RWPE2 (cell line): Measurements from ENCODE around the gene EYA2.

ENCODE experiments used
- ATAC-seq: fragments of 200-7000 bp; cut with Tn5 transposase; 3 replicates; pipeline ENCODE4 v1.9.1; 2021; ENCODE audit warnings: low read depth
- DNase-seq: peaks from one replicate; pipeline ENCODE4 v3.0.0-alpha.2; 2020; ENCODE audit warnings: low spot score
- H3K27ac ChIP-seq: fragments of 450-650 bp; 2 replicates; pipeline ENCODE4 v1.5.1; 2017; ENCODE audit warnings: mild to moderate bottlenecking; ENCODE audit not compliant: poor library complexity, severe bottlenecking
- H3K27me3 ChIP-seq: fragments of 250-450 bp; sonication (Bioruptor Pico); 2 replicates; pipeline ENCODE4 v1.5.1; 2021; ENCODE audit warnings: mild to moderate bottlenecking, moderate library complexity; ENCODE audit not compliant: insufficient read depth, poor library complexity, severe bottlenecking
- H3K36me3 ChIP-seq: fragments of 250-450 bp; sonication (Bioruptor Pico); 2 replicates; pipeline ENCODE4 v1.5.1; 2020; ENCODE audit warnings: low read depth, mild to moderate bottlenecking, moderate library complexity
- H3K4me1 ChIP-seq: fragments of 250-450 bp; sonication (Bioruptor Pico); 2 replicates; pipeline ENCODE4 v1.5.1; 2021; ENCODE audit warnings: mild to moderate bottlenecking, moderate library complexity; ENCODE audit not compliant: insufficient read depth, poor library complexity, severe bottlenecking
- H3K4me3 ChIP-seq: fragments of 250-450 bp; sonication (Bioruptor Pico); 2 replicates; pipeline ENCODE4 v1.5.1; 2021; ENCODE audit warnings: mild to moderate bottlenecking, moderate library complexity; ENCODE audit not compliant: severe bottlenecking
- H3K9me3 ChIP-seq: fragments of 250-450 bp; sonication (Bioruptor Pico); 2 replicates; pipeline ENCODE4 v1.5.1; 2021; ENCODE audit warnings: mild to moderate bottlenecking, moderate library complexity; ENCODE audit not compliant: severe bottlenecking
- TF ChIP-seq, protein P1 (sequence below): fragments of 450-650 bp; IDR thresholded peaks from one replicate; pipeline ENCODE4 v1.5.1; 2017; ENCODE audit warnings: mild to moderate bottlenecking, moderate library complexity; ENCODE audit not compliant: poor library complexity, severe bottlenecking

The EYA2 gene

DNA sequence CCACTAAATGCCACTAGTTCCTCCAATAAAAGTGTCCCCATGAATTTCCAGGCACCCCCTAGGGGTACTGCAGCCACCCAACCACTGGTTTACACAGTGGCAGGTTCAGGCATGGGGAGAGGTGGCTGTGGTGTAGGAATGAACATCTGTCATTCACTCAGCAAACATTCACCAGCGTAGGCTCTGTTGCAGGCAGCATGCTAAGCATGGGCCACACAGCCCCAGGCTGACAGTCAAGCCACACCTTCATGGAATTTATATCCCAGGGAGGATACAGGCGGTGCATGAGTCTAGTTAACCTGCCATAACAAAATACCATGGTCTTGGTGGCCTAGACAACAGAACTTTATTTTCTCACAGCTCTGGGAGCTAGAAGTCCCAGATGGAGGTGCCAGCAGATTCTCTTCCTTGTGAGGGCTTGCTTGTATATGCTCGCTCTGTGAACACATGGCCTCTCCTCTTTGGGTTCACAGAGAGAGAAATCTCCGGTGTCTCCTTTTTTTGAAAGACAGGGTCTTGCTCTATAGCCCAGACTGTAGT is 135.7 kb downstream of the EYA2 start:
- ATAC-seq: peak; percentile 17; the same call in 1 of the 3 replicates
- no peak for DNase-seq
- no peak overlapping the region for H3K27ac ChIP-seq

DNA sequence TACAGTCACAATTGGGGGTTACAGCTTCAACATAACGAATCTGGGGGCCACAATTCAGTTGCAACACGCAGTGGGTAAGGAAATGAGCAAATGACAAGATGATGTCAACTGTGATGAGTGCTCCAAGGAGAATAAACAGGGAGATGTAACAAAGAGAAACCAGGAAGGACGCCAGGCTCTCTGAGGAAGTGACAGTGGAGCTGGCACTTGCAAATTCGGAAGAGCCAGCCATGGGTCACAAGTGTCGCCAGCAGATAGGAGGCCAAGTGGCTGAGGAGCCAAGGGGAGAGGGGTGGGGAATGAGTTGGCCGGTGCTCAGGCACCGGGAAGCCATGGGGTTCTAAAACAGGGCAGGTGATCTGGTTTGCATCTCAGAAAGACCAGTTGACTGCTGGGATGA is 136.4 kb downstream of the EYA2 start:
- no peak overlapping the region for H3K27ac ChIP-seq

More for the DNA sequence above, 135.7 kb downstream of the EYA2 start:
- Histone ChIP-seq H3K4me1 (no peaks in the 10 kb centered on the region), H3K4me3 (no peak overlapping the region), H3K9me3 (no peaks in the 10 kb centered on the region), H3K27me3 (no peaks in the 10 kb centered on the region), H3K36me3 (no peaks in the 10 kb centered on the region; the same call in 1 of the 2 replicates)
- TF ChIP-seq, protein P1, sequence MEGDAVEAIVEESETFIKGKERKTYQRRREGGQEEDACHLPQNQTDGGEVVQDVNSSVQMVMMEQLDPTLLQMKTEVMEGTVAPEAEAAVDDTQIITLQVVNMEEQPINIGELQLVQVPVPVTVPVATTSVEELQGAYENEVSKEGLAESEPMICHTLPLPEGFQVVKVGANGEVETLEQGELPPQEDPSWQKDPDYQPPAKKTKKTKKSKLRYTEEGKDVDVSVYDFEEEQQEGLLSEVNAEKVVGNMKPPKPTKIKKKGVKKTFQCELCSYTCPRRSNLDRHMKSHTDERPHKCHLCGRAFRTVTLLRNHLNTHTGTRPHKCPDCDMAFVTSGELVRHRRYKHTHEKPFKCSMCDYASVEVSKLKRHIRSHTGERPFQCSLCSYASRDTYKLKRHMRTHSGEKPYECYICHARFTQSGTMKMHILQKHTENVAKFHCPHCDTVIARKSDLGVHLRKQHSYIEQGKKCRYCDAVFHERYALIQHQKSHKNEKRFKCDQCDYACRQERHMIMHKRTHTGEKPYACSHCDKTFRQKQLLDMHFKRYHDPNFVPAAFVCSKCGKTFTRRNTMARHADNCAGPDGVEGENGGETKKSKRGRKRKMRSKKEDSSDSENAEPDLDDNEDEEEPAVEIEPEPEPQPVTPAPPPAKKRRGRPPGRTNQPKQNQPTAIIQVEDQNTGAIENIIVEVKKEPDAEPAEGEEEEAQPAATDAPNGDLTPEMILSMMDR: no peak

DNA sequence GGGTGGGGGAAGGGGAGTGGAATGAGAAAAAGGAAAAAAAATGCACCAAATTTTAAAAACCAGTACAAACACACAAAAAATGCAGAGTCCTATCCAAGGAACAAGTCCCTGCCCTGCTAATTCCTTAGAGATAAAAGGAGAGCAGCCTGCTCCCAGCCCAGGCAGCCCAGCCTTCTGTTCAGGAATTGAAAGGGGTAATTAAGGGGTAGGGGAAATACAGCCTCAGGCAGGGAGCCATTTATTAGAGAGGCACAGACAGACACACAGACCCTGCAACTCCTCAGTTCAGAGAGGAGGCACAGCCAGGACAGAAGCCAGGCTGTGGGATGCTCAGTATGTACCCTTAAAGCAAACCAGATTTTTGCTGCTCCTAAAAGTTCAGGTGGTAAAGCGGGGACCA is 137.2 kb downstream of the EYA2 start:
- no peak for DNase-seq
- no peak for ATAC-seq

More for the DNA sequence above, 136.4 kb downstream of the EYA2 start:
- Histone ChIP-seq H3K36me3 (no peaks in the 10 kb centered on the region; the same call in 1 of the 2 replicates), H3K27me3 (no peaks in the 10 kb centered on the region), H3K4me1 (no peaks in the 10 kb centered on the region), H3K4me3 (no peak overlapping the region), H3K9me3 (no peaks in the 10 kb centered on the region)
- ATAC-seq (no peak), DNase-seq (no peak)
- TF ChIP-seq, protein P1: no peak

DNA sequence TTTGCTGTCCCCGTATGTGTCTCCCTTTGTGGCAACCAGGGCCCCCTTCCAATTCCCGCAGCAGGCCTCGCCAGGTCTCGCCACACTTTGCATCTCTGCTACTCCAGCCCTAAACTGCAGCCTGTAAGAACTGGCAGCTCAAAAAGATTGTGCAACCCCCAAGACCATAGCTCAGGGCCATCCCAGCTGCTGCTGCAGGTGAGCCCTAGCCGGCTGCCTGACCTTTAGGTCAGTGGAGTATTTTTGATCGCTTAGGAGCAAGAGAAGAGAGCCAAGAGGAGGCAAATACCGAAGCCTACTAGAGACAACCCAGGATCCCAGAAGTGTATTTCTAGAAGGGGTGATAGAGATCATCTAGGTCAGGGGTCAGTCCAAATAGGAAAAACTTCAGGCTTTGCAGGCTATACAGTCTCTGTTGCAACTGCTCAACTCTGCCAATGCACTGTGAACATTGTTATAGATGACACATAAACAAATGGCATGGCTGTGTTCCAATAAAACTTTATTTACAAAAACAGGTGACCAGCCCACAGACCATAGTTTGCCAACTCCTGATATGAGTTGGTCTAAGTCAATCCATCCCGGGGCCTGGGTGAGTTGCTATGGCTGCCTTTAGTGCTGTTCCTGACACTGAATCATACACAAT is 138.4 kb downstream of the EYA2 start:
- Histone ChIP-seq H3K27me3 (no peaks in the 10 kb centered on the region), H3K27ac (no peak overlapping the region), H3K4me3 (no peak overlapping the region), H3K4me1 (no peaks in the 10 kb centered on the region), H3K36me3 (no peaks in the 10 kb centered on the region; the same call in 1 of the 2 replicates), H3K9me3 (no peaks in the 10 kb centered on the region)
- TF ChIP-seq, protein P1: no peak
- ATAC-seq (no peak; the same call in 2 of the 3 replicates), DNase-seq (no peak)

More for the DNA sequence above, 137.2 kb downstream of the EYA2 start:
- Histone ChIP-seq H3K4me3 (no peak overlapping the region), H3K4me1 (no peaks in the 10 kb centered on the region), H3K27me3 (no peaks in the 10 kb centered on the region), H3K36me3 (no peaks in the 10 kb centered on the region; the same call in 1 of the 2 replicates), H3K27ac (no peak overlapping the region), H3K9me3 (no peaks in the 10 kb centered on the region)
- TF ChIP-seq, protein P1: no peak

DNA sequence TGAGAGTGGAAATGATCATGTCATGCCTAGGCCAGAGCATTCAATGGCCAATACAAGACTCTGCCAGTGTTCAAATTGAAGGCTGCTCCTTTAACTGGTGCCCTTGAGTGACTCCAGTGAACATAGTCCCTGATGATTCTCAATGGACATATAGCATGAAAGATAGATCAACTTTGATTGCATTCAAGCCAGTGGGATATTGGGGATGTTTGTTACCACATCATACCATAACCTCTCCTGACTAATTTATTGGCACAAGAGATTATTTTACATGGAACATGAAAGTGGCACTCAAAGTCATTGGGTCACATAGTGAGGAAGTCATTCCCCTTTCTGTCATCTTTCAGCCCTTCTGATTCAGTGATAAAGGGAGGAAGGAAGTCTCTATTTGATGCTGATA is 139.0 kb downstream of the EYA2 start:
- DNase-seq (no peak), ATAC-seq (no peak; the same call in 2 of the 3 replicates)
- Histone ChIP-seq H3K9me3 (no peaks in the 10 kb centered on the region), H3K27ac (no peak overlapping the region), H3K4me3 (no peak overlapping the region), H3K4me1 (no peaks in the 10 kb centered on the region), H3K27me3 (no peaks in the 10 kb centered on the region), H3K36me3 (no peaks in the 10 kb centered on the region; the same call in 1 of the 2 replicates)
- TF ChIP-seq, protein P1: no peak
